ENCODE data around the gene FMNL1. TPM values are rescaled to one million over a fixed set of nuclear protein-coding genes. Genes with fewer than 3 reads are reported as not detected.

The FMNL1 gene
- total RNA-seq, 2 donors from 2014 or later = 4.0 to 5.2 TPM

GRCh38 chr17:45290269-45290765 lies 68.6 kb downstream of the FMNL1 start:
- DNase-seq (no peak), ATAC-seq (no peak)
- Histone ChIP-seq H3K27me3 (no peaks in the 10 kb centered on the region), H3K36me3 (replicated peaks in 1 of 2; ENCODE audit: insufficient read depth in 1 of 2, low read depth in 2 of 2) (peaks cover 0 to 4% of the 10 kb centered on the region in 2 donors), H3K27ac (peak overlapping the region in 3 of 4 donors; percentile 57 to 85 (median 63)), H3K4me1 (peaks cover 80% of the 10 kb centered on the region), H3K9me3 (no peaks in the 10 kb centered on the region), H3K4me3 (no peak overlapping the region)
- TF ChIP-seq CTCF (IDR thresholded peaks at IDR 0.05) (no peak), POLR2A (IDR thresholded peaks at IDR 0.05) (no peak)
- intact Hi-C loops (cut with DNase I) = no loop called here
- 76 to 85% methylated on average over 10 to 11 of the region's 11 CpGs for WGBS, 2 donors

- peak in 1 of 4 donors; percentile 63 for DNase-seq
- Histone ChIP-seq H3K27ac (peak overlapping the region in 3 of 4 donors; percentile 72 to 85 (median 77)), H3K4me3 (no peak overlapping the region), H3K36me3 (replicated peaks in 1 of 2; ENCODE audit: insufficient read depth in 1 of 2, low read depth in 2 of 2) (peaks cover 0 to under 1% of the 10 kb centered on the region in 2 donors), H3K4me1 (peaks cover 89% of the 10 kb centered on the region), H3K9me3 (no peaks in the 10 kb centered on the region), H3K27me3 (no peaks in the 10 kb centered on the region)
- 55 to 66% methylated on average over 5 of the region's 5 CpGs for WGBS, 2 donors
- intact Hi-C loops (cut with DNase I) = no loop called here
- no peak for TF ChIP-seq POLR2A (IDR thresholded peaks at IDR 0.05)
- TF ChIP-seq CTCF (IDR thresholded peaks at IDR 0.05) = no peak
- no peak for ATAC-seq
These were observed 69.6 kb downstream of the FMNL1 start for GRCh38 chr17:45291171-45291805.

GRCh38 chr17:45292696-45293412 lies 71.2 kb downstream of the FMNL1 start:
- peak; percentile 43 to 64 (median 54) for DNase-seq
- H3K4me3 ChIP-seq = no peak overlapping the region
- peaks cover 98% of the 10 kb centered on the region for H3K4me1 ChIP-seq
- intact Hi-C loops (cut with DNase I) = no loop called here
- no peaks in the 10 kb centered on the region for H3K27me3 ChIP-seq
- 40 to 58% methylated on average over 4 to 12 of the region's 12 CpGs for WGBS, 2 donors
- TF ChIP-seq CTCF (IDR thresholded peaks at IDR 0.05) (no peak), POLR2A (IDR thresholded peaks at IDR 0.05) (no peak)
- H3K27ac ChIP-seq = peak overlapping the region; percentile 71 to 85 (median 74)
- no peaks in the 10 kb centered on the region for H3K36me3 ChIP-seq (replicated peaks in 1 of 2; ENCODE audit: insufficient read depth in 1 of 2, low read depth in 2 of 2)
- H3K9me3 ChIP-seq = no peaks in the 10 kb centered on the region
- no peak for ATAC-seq

GRCh38 chr17:45293413-45294211 lies 71.9 kb downstream of the FMNL1 start:
- intact Hi-C loops (cut with DNase I) = no loop called here
- Histone ChIP-seq H3K27ac (peak overlapping the region; percentile 71 to 85 (median 74)), H3K4me3 (no peak overlapping the region)

More at GRCh38 chr17:45293413-45294211, 71.9 kb downstream of the FMNL1 start:
- peak in 3 of 7 experiments; percentile 6 to 9 (median 7) for TF ChIP-seq CTCF (IDR thresholded peaks at IDR 0.05)
- no peak for TF ChIP-seq POLR2A (IDR thresholded peaks at IDR 0.05)
- peaks cover 93% of the 10 kb centered on the region for H3K4me1 ChIP-seq
- no peaks in the 10 kb centered on the region for H3K36me3 ChIP-seq (replicated peaks in 1 of 2; ENCODE audit: insufficient read depth in 1 of 2, low read depth in 2 of 2)
- 22 to 28% methylated on average over 9 to 10 of the region's 10 CpGs for WGBS, 2 donors
- peak; percentile 74 to 91 (median 86) for DNase-seq
- peak; percentile 71 for ATAC-seq
- H3K27me3 ChIP-seq = no peaks in the 10 kb centered on the region
- H3K9me3 ChIP-seq = no peaks in the 10 kb centered on the region

Measured in body of pancreas (tissue), 4 donors.